Hepatocyte (in vitro differentiated cells): ENCODE data around the gene MT1M.
"Not testable (repeated sequence)": the region's sequence is repeated elsewhere in the genome, so short reads cannot be mapped to it uniquely, and the experiment has no call there.

Experiments used
- EZH2phosphoT487 ChIP-seq: fragments of 200-600 bp; sonication (generic); IDR thresholded peaks from one replicate; pipeline ENCODE4 v1.6.1; 2018; ENCODE audit warnings: antibody characterized with exemption, mild to moderate bottlenecking, low read depth, moderate library complexity; ENCODE audit not compliant: unreplicated experiment, severe bottlenecking
- TF ChIP-seq, protein P1 (sequence below): fragments of 200-600 bp; sonication (generic); IDR thresholded peaks from 2 replicates; pipeline ENCODE4 v1.5.1; 2016; ENCODE audit warnings: antibody characterized with exemption, mild to moderate bottlenecking; ENCODE audit not compliant: poor library complexity

DNA sequence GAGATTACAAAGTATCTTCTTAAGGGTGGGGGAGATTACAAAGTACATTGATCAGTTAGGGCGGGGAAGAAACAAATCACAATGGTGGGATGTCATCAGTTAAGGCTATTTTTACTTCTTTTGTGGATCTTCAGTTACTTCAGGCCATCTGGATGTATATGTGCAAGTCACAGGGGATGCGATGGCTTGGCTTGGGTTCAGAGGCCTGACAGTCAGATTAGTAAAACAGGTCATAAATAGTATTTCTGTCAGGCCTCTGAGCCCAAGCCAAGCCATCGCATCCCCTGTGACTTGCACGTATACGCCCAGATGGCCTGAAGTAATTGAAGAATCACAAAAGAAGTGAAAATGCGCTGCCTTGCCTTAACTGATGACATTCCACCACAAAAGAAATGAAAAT lies 42.1 kb downstream of the MT1M start:
- TF ChIP-seq, protein P1, sequence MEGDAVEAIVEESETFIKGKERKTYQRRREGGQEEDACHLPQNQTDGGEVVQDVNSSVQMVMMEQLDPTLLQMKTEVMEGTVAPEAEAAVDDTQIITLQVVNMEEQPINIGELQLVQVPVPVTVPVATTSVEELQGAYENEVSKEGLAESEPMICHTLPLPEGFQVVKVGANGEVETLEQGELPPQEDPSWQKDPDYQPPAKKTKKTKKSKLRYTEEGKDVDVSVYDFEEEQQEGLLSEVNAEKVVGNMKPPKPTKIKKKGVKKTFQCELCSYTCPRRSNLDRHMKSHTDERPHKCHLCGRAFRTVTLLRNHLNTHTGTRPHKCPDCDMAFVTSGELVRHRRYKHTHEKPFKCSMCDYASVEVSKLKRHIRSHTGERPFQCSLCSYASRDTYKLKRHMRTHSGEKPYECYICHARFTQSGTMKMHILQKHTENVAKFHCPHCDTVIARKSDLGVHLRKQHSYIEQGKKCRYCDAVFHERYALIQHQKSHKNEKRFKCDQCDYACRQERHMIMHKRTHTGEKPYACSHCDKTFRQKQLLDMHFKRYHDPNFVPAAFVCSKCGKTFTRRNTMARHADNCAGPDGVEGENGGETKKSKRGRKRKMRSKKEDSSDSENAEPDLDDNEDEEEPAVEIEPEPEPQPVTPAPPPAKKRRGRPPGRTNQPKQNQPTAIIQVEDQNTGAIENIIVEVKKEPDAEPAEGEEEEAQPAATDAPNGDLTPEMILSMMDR = not testable (repeated sequence)
- TF ChIP-seq EZH2phosphoT487 = not testable (repeated sequence)
